Caco-2 (cell line): Measurements from ENCODE around the gene KRT17. TPM values are rescaled to one million over a fixed set of nuclear protein-coding genes. Genes with fewer than 3 reads are reported as not detected.

Experiments used
- BruUV-seq: library from RNA; stranded (reverse); fragments of 400-500 nt; replicated peaks from 2 replicates; lab custom pipeline; 2021; lab: Mats Ljungman, UMichigan
- CTCF ChIA-PET: fragments of 300-600 bp; sonication (Branson Sonifier 250); formaldehyde crosslinking; loops from one replicate; lab custom pipeline; 2022; ENCODE audit warnings: antibody characterized with exemption; lab: Charles Lee
- POLR2A ChIA-PET: fragments of 300-600 bp; sonication (Branson Sonifier 250); formaldehyde crosslinking; loops from one replicate; lab custom pipeline; 2022; ENCODE audit warnings: antibody characterized with exemption; lab: Charles Lee
- DNase-seq, 2 experiments: peaks; one replicate each; pipeline versions ENCODE4 v3.0.0 to v3.0.0-alpha.2; 2020 to 2022
- H3K27me3 ChIP-seq: replicated peaks from 2 replicates; pipeline ENCODE4 v1.6.0; 2011; ENCODE audit warnings: low read length; ENCODE audit not compliant: control insufficient read depth, insufficient read depth
- H3K36me3 ChIP-seq: 2 replicates; pipeline ENCODE4 v1.5.1; 2011; ENCODE audit warnings: low read length; ENCODE audit not compliant: control insufficient read depth, insufficient read depth
- H3K4me1 ChIP-seq: fragments of 250-450 bp; sonication (Bioruptor Pico); 2 replicates; pipeline ENCODE4 v1.5.1; 2020; ENCODE audit warnings: mild to moderate bottlenecking
- H3K4me3 ChIP-seq: 2 replicates; pipeline ENCODE4 v1.5.1; 2011; ENCODE audit warnings: low read depth, mild to moderate bottlenecking, control low read depth, low read length
- H3K9me3 ChIP-seq: fragments of 250-450 bp; sonication (Bioruptor Pico); 2 replicates; pipeline ENCODE4 v1.5.1; 2020; ENCODE audit warnings: mild to moderate bottlenecking, moderate library complexity
- H3K27ac Mint-ChIP-seq: one replicate; pipeline ENCODE4 v1.8.0; 2022; ENCODE audit warnings: mixed read lengths; ENCODE audit not compliant: unreplicated experiment
- H3K27me3 Mint-ChIP-seq: one replicate; pipeline ENCODE4 v1.8.0; 2022; ENCODE audit warnings: mixed read lengths; ENCODE audit not compliant: insufficient read depth, unreplicated experiment
- H3K36me3 Mint-ChIP-seq: one replicate; pipeline ENCODE4 v1.8.0; 2022; ENCODE audit warnings: mild to moderate bottlenecking, mixed read lengths; ENCODE audit not compliant: insufficient read depth, unreplicated experiment
- H3K4me1 Mint-ChIP-seq: one replicate; pipeline ENCODE4 v1.8.0; 2022; ENCODE audit warnings: low read depth, mixed read lengths; ENCODE audit not compliant: unreplicated experiment
- H3K4me3 Mint-ChIP-seq: one replicate; pipeline ENCODE4 v1.8.0; 2022; ENCODE audit warnings: mild to moderate bottlenecking, moderate library complexity, mixed read lengths; ENCODE audit not compliant: unreplicated experiment
- H3K9me3 Mint-ChIP-seq: one replicate; pipeline ENCODE4 v1.8.0; 2022; ENCODE audit warnings: mixed read lengths; ENCODE audit not compliant: unreplicated experiment
- CTCF ChIP-seq, 2 experiments: fragments of 200-600 bp in 1 of 2; IDR thresholded peaks; 1 replicate in 1 of 2; 2 replicates in 1 of 2; pipeline versions ENCODE4 v1.5.1 to v1.8.0; 2011 to 2022; ENCODE audit warnings: antibody characterized with exemption in 1 of 2, control low read depth in 1 of 2, inconsistent platforms in 1 of 2, low read depth in 1 of 2, low read length in 1 of 2, mild to moderate bottlenecking in 1 of 2, moderate library complexity in 1 of 2; ENCODE audit not compliant: insufficient read depth in 1 of 2, severe bottlenecking in 1 of 2, unreplicated experiment in 1 of 2
- intact Hi-C: fragments of 100-400 bp; cut with micrococcal nuclease; formaldehyde crosslinking; loops from one replicate; pipeline ENCODE4 v1.10.0; 2022; ENCODE audit not compliant: unreplicated experiment
- total RNA-seq: library from RNA; stranded (reverse); gene quantifications from 2 replicates; pipeline ENCODE4 v1.2.3, GENCODE V29; 2022

KRT17 gene
- total RNA-seq, 1 experiment from 2014 or later = 2.8 TPM

- Mint-ChIP-seq H3K36me3 (peaks cover 11% of the 10 kb centered on the region), H3K27ac (no peak overlapping the region), H3K4me1 (peaks cover 18% of the 10 kb centered on the region), H3K27me3 (no peaks in the 10 kb centered on the region), H3K4me3 (no peak overlapping the region), H3K9me3 (no peaks in the 10 kb centered on the region)
- H3K27me3 ChIP-seq = no peaks in the 10 kb centered on the region
- no peak for DNase-seq
- no peak overlapping the region for H3K4me3 ChIP-seq
- POLR2A ChIA-PET = interaction anchor here (1.4 kb wide), 1 partner anchor 135 kb away, joined by 4 read pairs; no protein-coding TSS in a partner anchor
- intact Hi-C loops = loop anchor here (5.0 kb wide), 1 partner anchor 246 kb away; no protein-coding TSS in a partner anchor
- no peak for TF ChIP-seq CTCF (IDR thresholded peaks at IDR 0.05; ENCODE audit: insufficient read depth in 1 of 2, low read depth in 1 of 2, low read length in 1 of 2, severe bottlenecking in 1 of 2, unreplicated experiment in 1 of 2)
- H3K4me1 ChIP-seq = peaks cover 11% of the 10 kb centered on the region
- no TSS peak for BruUV-seq
- CTCF ChIA-PET = interaction anchor here (0.6 to 2.7 kb wide), 27 partner anchors 10 to 1307 kb away, joined by 3 to 147 read pairs (median 5); partner anchors contain the start of genes KRT19, KRT32 and KRT36
- no peaks in the 10 kb centered on the region for H3K36me3 ChIP-seq
- no peaks in the 10 kb centered on the region for H3K9me3 ChIP-seq
Observed at GRCh38 chr17:41663451-41664171, 39.2 kb upstream of the KRT17 start.

DNA sequence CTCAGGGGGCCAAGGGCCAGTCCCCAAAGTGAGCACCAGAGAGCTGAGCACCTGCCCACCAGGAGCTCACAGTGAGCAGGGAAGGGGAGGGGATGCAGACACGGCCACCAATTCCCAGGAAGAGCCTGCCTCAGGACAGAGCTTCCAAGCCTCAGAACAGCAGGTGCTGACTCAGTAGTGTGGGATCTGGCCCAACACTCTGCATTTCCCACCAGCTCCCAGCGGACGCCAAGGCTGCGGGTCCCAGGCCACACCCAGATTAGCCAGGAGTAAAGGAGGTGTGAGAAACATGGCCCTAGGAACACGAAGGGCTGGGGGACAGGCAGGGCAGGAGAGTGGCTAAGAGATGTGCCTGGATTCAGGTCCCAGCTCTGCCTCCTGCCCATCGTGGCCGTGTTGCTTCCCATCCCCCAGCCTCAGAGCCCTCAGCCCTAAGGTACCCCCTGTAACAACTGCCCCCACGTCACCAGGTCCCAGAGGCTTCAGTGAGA lies 35.9 kb upstream of the KRT17 start:
- H3K36me3 Mint-ChIP-seq = peaks cover 6% of the 10 kb centered on the region
- H3K4me1 Mint-ChIP-seq = peaks cover under 1% of the 10 kb centered on the region
- Histone ChIP-seq H3K36me3 (no peaks in the 10 kb centered on the region), H3K4me3 (no peak overlapping the region), H3K4me1 (peaks cover 7% of the 10 kb centered on the region), H3K9me3 (no peaks in the 10 kb centered on the region), H3K27me3 (no peaks in the 10 kb centered on the region)
- TF ChIP-seq CTCF (IDR thresholded peaks at IDR 0.05; ENCODE audit: insufficient read depth in 1 of 2, low read depth in 1 of 2, low read length in 1 of 2, severe bottlenecking in 1 of 2, unreplicated experiment in 1 of 2) = no peak
- H3K27ac Mint-ChIP-seq = no peak overlapping the region
- ChIA-PET CTCF (interaction anchor here (1.1 to 2.1 kb wide), 3 partner anchors 12 to 111 kb away, joined by 4 to 10 read pairs (median 4); no protein-coding TSS in a partner anchor), POLR2A (interaction anchor here (0.6 kb wide), 1 partner anchor 106 kb away, joined by 3 read pairs; no protein-coding TSS in a partner anchor)
- no peak overlapping the region for H3K4me3 Mint-ChIP-seq
- no peaks in the 10 kb centered on the region for H3K9me3 Mint-ChIP-seq
- intact Hi-C loops = loop anchor here (5.0 kb wide), 1 partner anchor 243 kb away; no protein-coding TSS in a partner anchor
- H3K27me3 Mint-ChIP-seq = no peaks in the 10 kb centered on the region
- no TSS peak for BruUV-seq
- no peak for DNase-seq

DNA sequence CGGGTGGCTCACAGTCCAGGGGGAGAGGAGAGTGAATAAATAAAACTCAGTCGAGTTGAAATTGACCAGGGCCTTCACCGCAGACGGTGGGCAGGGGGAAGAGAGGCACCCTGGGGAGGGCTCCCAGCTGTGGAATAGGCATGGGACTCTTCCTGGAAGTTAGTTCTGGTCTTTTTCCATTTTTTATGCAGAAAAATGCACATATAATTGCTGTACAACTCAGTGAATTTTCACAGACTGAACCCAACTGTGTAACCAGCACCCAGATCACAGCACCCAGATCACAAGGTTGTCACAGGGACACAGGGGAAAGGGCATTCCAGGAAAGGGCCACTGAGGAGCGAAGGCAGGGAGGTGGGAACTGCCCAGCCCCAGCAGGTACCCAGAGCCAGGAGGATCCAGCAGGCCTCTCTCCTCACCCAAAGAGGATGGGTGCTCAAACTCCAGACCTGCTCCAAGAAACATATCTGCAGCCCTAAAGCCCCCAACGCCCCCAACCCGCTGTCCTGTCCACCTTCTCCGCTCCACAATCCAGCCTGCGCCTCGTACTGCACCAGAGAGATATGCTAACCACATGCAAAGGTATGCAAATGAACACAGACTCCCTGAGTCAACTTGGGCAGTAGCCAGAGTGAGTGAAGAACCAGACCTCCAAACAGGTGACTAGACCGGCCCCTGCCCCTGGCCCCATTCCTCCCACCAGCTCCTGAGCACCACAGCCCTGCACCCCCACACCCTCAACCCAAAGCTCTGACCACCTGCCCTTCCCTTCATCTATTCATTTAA lies 35.2 kb upstream of the KRT17 start:
- no peaks in the 10 kb centered on the region for H3K4me1 Mint-ChIP-seq
- H3K4me1 ChIP-seq = peaks cover 11% of the 10 kb centered on the region
- no peak for DNase-seq
- CTCF ChIA-PET = interaction anchor here (1.1 to 2.1 kb wide), 3 partner anchors 11 to 110 kb away, joined by 4 to 10 read pairs (median 4); no protein-coding TSS in a partner anchor
- no TSS peak for BruUV-seq
- TF ChIP-seq CTCF (IDR thresholded peaks at IDR 0.05; ENCODE audit: insufficient read depth in 1 of 2, low read depth in 1 of 2, low read length in 1 of 2, severe bottlenecking in 1 of 2, unreplicated experiment in 1 of 2) = no peak
- H3K36me3 Mint-ChIP-seq = peaks cover 6% of the 10 kb centered on the region
- intact Hi-C loops = loop anchor here (5.0 kb wide), 1 partner anchor 242 kb away; no protein-coding TSS in a partner anchor
- no peaks in the 10 kb centered on the region for H3K9me3 ChIP-seq
- H3K9me3 Mint-ChIP-seq = no peaks in the 10 kb centered on the region
- no peak overlapping the region for H3K4me3 Mint-ChIP-seq
- no peaks in the 10 kb centered on the region for H3K36me3 ChIP-seq
- H3K4me3 ChIP-seq = no peak overlapping the region
- H3K27me3 ChIP-seq = no peaks in the 10 kb centered on the region
- H3K27ac Mint-ChIP-seq = no peak overlapping the region
- POLR2A ChIA-PET = interaction anchor here (0.6 kb wide), 1 partner anchor 105 kb away, joined by 3 read pairs; no protein-coding TSS in a partner anchor
- no peaks in the 10 kb centered on the region for H3K27me3 Mint-ChIP-seq
